ENCODE measurements around the gene ANKS3. TPM values are rescaled to one million over a fixed set of nuclear protein-coding genes. Genes with fewer than 3 reads are reported as not detected.

The ANKS3 gene
- total RNA-seq, 1 experiment from 2014 or later = 25.5 TPM

DNA sequence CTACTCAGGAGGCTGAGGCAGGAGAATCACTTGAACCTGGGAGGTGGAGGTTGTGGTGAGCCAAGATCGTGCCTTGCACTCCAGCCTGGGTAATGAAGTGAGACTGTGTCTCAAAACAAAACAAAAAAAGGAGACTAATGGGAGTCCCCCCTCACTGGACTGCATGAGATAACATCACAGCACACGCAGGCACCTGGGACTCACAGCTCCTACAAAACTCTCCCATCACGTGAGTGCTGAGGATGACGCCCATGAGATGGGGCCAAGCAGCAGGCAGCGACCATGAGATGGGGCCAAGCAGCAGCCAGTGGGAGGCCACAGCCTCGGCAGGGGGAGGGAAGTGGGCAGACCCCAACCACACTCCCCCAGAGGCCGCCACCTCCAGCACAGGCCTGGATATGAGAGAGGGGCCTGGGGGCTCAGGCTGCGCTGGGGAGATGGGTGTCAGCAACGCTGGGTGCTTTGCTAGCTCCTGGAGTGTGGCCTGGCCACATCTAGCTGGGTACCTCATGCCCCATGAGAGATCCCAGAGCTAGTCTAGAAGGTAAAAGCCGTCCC lies 15.7 kb upstream of the ANKS3 start (continued):
- TF ChIP-seq, protein P1, sequence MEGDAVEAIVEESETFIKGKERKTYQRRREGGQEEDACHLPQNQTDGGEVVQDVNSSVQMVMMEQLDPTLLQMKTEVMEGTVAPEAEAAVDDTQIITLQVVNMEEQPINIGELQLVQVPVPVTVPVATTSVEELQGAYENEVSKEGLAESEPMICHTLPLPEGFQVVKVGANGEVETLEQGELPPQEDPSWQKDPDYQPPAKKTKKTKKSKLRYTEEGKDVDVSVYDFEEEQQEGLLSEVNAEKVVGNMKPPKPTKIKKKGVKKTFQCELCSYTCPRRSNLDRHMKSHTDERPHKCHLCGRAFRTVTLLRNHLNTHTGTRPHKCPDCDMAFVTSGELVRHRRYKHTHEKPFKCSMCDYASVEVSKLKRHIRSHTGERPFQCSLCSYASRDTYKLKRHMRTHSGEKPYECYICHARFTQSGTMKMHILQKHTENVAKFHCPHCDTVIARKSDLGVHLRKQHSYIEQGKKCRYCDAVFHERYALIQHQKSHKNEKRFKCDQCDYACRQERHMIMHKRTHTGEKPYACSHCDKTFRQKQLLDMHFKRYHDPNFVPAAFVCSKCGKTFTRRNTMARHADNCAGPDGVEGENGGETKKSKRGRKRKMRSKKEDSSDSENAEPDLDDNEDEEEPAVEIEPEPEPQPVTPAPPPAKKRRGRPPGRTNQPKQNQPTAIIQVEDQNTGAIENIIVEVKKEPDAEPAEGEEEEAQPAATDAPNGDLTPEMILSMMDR (IDR thresholded peaks at IDR 0.05 in 2 of 3, conservative IDR thresholded peaks at IDR 0.05 in 1 of 3; ENCODE audit: borderline replicate concordance in 1 of 3, insufficient read depth in 1 of 3, low read depth in 2 of 3, low read length in 2 of 3) = no peak
- TF ChIP-seq, protein P2, sequence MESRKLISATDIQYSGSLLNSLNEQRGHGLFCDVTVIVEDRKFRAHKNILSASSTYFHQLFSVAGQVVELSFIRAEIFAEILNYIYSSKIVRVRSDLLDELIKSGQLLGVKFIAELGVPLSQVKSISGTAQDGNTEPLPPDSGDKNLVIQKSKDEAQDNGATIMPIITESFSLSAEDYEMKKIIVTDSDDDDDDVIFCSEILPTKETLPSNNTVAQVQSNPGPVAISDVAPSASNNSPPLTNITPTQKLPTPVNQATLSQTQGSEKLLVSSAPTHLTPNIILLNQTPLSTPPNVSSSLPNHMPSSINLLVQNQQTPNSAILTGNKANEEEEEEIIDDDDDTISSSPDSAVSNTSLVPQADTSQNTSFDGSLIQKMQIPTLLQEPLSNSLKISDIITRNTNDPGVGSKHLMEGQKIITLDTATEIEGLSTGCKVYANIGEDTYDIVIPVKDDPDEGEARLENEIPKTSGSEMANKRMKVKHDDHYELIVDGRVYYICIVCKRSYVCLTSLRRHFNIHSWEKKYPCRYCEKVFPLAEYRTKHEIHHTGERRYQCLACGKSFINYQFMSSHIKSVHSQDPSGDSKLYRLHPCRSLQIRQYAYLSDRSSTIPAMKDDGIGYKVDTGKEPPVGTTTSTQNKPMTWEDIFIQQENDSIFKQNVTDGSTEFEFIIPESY (IDR thresholded peaks at IDR 0.05; ENCODE audit: extremely low read depth, insufficient replicate concordance, low read length) = no peak

DNA sequence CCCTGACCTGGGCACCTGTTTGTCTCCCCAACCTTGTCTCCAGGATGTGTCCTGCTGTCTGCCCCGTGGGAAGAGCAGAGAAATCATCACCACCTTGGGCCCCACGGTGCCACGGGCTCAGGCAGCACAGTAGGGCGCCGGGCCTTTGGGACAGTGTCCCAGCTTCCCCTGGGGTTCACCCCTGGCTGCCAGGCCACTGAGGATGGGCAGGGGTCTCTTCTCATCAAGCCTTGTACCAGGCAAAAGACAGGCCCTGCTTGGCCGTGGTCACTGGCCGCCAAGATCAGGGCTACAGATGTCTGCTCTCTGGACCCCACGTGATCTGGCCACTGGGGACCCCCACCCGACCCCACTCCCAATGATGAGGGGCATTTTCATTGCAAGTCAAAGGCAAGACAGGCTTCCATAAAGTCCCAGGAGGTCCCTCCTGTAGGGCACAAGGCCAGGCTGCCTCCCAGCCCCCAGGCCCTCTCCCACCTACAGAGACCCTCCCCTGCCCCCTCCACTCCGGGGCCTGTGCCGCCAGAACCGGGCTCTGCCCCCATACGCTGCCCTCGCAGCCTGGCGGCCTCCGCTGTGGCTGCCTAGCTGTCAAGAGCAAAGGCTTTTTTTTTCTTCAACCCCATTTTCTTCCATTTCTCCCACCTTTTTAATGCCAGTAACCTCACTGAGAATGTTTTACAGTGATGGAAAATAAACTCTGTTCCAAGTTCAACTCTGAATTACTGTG lies 14.8 kb upstream of the ANKS3 start:
- no peak overlapping the region for H3K4me3 ChIP-seq (replicated peaks in 1 of 2; ENCODE audit: low read depth in 1 of 2, low read length in 2 of 2)
- no peaks in the 10 kb centered on the region for H3K9me2 ChIP-seq (ENCODE audit: insufficient read depth)
- no peak for DNase-seq (ENCODE audit: low read depth, low spot score)
- no peak overlapping the region for H3K4me2 ChIP-seq (ENCODE audit: low read length)
- intact Hi-C loops (cut with micrococcal nuclease) = no loop called here
- CTCF ChIA-PET = no interaction called here
- H3K9ac ChIP-seq (ENCODE audit: low read length) = no peak overlapping the region
- H4K20me1 ChIP-seq (ENCODE audit: insufficient read depth) = no peaks in the 10 kb centered on the region
- RAD21 ChIA-PET (ENCODE audit: low non-redundant PET in 1 of 2, low total read pairs in 2 of 2, uncharacterized antibody in 2 of 2, unreplicated experiment in 2 of 2) = no interaction called here
- no peaks in the 10 kb centered on the region for H3K9me3 ChIP-seq (ENCODE audit: control insufficient read depth in 1 of 2, insufficient read depth in 1 of 2, low read depth in 1 of 2, low read length in 2 of 2)
- no peaks in the 10 kb centered on the region for H3K79me2 ChIP-seq (ENCODE audit: insufficient read depth, low read length)
- BruUV-seq (replicated peaks) = no TSS peak
- H2AFZ ChIP-seq (ENCODE audit: low read depth, low read length, poor library complexity, severe bottlenecking) = no peak overlapping the region
- ATAC-seq = no peak
- POLR2A ChIA-PET = no interaction called here
- H3K27me3 ChIP-seq (ENCODE audit: insufficient read depth, low read length) = no peaks in the 10 kb centered on the region
- H3K4me1 ChIP-seq (ENCODE audit: control insufficient read depth in 1 of 2, insufficient read depth in 2 of 2, low read length in 2 of 2) = no peaks in the 10 kb centered on the region
- no peak overlapping the region for H3K27ac ChIP-seq (ENCODE audit: low read depth, low read length)
- peaks cover 0 to 8% of the 10 kb centered on the region in 2 experiments; a peak in 3 of 4 replicates for H3K36me3 ChIP-seq (ENCODE audit: control insufficient read depth in 1 of 2, insufficient read depth in 2 of 2, low read length in 2 of 2)
- TF ChIP-seq SIN3A (IDR thresholded peaks at IDR 0.05; ENCODE audit: low read depth) (no peak), TCF7L2 (IDR thresholded peaks at IDR 0.05; ENCODE audit: borderline replicate concordance, extremely low read depth, insufficient read depth, insufficient read length) (no peak), CBX3 (IDR thresholded peaks at IDR 0.05; ENCODE audit: low read depth) (no peak), FOSL1 (IDR thresholded peaks at IDR 0.05; ENCODE audit: low read depth) (no peak), ZFX (IDR thresholded peaks at IDR 0.05) (no peak)
- TF ChIP-seq, protein P3, sequence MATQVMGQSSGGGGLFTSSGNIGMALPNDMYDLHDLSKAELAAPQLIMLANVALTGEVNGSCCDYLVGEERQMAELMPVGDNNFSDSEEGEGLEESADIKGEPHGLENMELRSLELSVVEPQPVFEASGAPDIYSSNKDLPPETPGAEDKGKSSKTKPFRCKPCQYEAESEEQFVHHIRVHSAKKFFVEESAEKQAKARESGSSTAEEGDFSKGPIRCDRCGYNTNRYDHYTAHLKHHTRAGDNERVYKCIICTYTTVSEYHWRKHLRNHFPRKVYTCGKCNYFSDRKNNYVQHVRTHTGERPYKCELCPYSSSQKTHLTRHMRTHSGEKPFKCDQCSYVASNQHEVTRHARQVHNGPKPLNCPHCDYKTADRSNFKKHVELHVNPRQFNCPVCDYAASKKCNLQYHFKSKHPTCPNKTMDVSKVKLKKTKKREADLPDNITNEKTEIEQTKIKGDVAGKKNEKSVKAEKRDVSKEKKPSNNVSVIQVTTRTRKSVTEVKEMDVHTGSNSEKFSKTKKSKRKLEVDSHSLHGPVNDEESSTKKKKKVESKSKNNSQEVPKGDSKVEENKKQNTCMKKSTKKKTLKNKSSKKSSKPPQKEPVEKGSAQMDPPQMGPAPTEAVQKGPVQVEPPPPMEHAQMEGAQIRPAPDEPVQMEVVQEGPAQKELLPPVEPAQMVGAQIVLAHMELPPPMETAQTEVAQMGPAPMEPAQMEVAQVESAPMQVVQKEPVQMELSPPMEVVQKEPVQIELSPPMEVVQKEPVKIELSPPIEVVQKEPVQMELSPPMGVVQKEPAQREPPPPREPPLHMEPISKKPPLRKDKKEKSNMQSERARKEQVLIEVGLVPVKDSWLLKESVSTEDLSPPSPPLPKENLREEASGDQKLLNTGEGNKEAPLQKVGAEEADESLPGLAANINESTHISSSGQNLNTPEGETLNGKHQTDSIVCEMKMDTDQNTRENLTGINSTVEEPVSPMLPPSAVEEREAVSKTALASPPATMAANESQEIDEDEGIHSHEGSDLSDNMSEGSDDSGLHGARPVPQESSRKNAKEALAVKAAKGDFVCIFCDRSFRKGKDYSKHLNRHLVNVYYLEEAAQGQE (IDR thresholded peaks at IDR 0.05; ENCODE audit: low read depth) = no peak
- TF ChIP-seq, protein P1 (IDR thresholded peaks at IDR 0.05 in 2 of 3, conservative IDR thresholded peaks at IDR 0.05 in 1 of 3; ENCODE audit: borderline replicate concordance in 1 of 3, insufficient read depth in 1 of 3, low read depth in 2 of 3, low read length in 2 of 3) = no peak
- TF ChIP-seq, protein P2 (IDR thresholded peaks at IDR 0.05; ENCODE audit: extremely low read depth, insufficient replicate concordance, low read length) = no peak
